H9 (cell line): ENCODE results near the gene PGLYRP3. TPM values are rescaled to one million over a fixed set of nuclear protein-coding genes. Genes with fewer than 3 reads are reported as not detected.

Experiments used
- DNase-seq: peaks from one replicate; pipeline ENCODE4 v3.0.0-alpha.2; 2017
- H2AFZ ChIP-seq: one replicate; pipeline ENCODE4 v1.6.1; 2013; ENCODE audit warnings: mild to moderate bottlenecking, low read length, control low read depth, moderate library complexity
- H2AK5ac ChIP-seq: 2 replicates; pipeline ENCODE4 v1.6.1; 2013; ENCODE audit warnings: low read length, control low read depth, mixed read lengths; ENCODE audit not compliant: insufficient read length
- H2BK120ac ChIP-seq: one replicate; pipeline ENCODE4 v1.6.1; 2013; ENCODE audit warnings: low read depth, mild to moderate bottlenecking, low read length, control low read depth, inconsistent platforms; ENCODE audit not compliant: poor library complexity, severe bottlenecking
- H2BK12ac ChIP-seq: 2 replicates; pipeline ENCODE4 v1.6.1; 2013; ENCODE audit warnings: low read length, control low read depth, mixed read lengths, low read depth; ENCODE audit not compliant: insufficient read length
- H2BK15ac ChIP-seq: 2 replicates; pipeline ENCODE4 v1.6.1; 2013; ENCODE audit warnings: low read depth, low read length, control low read depth
- H2BK20ac ChIP-seq: one replicate; pipeline ENCODE4 v1.6.1; 2013; ENCODE audit warnings: low read depth, mild to moderate bottlenecking, low read length, control low read depth, inconsistent platforms; ENCODE audit not compliant: poor library complexity, severe bottlenecking
- H2BK5ac ChIP-seq: 2 replicates; pipeline ENCODE4 v1.6.1; 2013; ENCODE audit warnings: low read length, control low read depth, mixed read lengths; ENCODE audit not compliant: insufficient read length
- H3K14ac ChIP-seq: 2 replicates; pipeline ENCODE4 v1.6.1; 2013; ENCODE audit warnings: low read length, control low read depth; ENCODE audit not compliant: insufficient read depth
- H3K18ac ChIP-seq: 2 replicates; pipeline ENCODE4 v1.6.1; 2013; ENCODE audit warnings: low read depth, mild to moderate bottlenecking, mixed read lengths, low read length, control low read depth; ENCODE audit not compliant: insufficient read length
- H3K23ac ChIP-seq: 2 replicates; pipeline ENCODE4 v1.6.1; 2013; ENCODE audit warnings: low read length, control low read depth, mixed read lengths, low read depth; ENCODE audit not compliant: insufficient read length
- H3K23me2 ChIP-seq: 2 replicates; pipeline ENCODE4 v1.6.1; 2013; ENCODE audit warnings: low read depth, mild to moderate bottlenecking, mixed read lengths, low read length, control low read depth; ENCODE audit not compliant: insufficient read length, poor library complexity, severe bottlenecking
- H3K27ac ChIP-seq: 2 replicates; pipeline ENCODE4 v1.5.1; 2013; ENCODE audit warnings: low read length, control low read depth, mixed read lengths, low read depth; ENCODE audit not compliant: insufficient read length
- H3K27me3 ChIP-seq: 2 replicates; pipeline ENCODE4 v1.6.1; 2013; ENCODE audit warnings: low read length, control low read depth, inconsistent platforms; ENCODE audit not compliant: insufficient read depth
- H3K4ac ChIP-seq: 2 replicates; pipeline ENCODE4 v1.6.1; 2013; ENCODE audit warnings: low read depth, mild to moderate bottlenecking, control low read depth, inconsistent platforms, low read length, moderate library complexity
- H3K4me1 ChIP-seq: 2 replicates; pipeline ENCODE4 v1.6.1; 2013; ENCODE audit warnings: low read length, control low read depth, inconsistent platforms; ENCODE audit not compliant: insufficient read depth
- H3K4me2 ChIP-seq: 2 replicates; pipeline ENCODE4 v1.6.1; 2013; ENCODE audit warnings: low read length, control low read depth, mixed read lengths; ENCODE audit not compliant: insufficient read length, insufficient read depth
- H3K56ac ChIP-seq: 2 replicates; pipeline ENCODE4 v1.6.1; 2013; ENCODE audit warnings: low read depth, mild to moderate bottlenecking, mixed read lengths, low read length, control low read depth; ENCODE audit not compliant: insufficient read length
- H3K79me1 ChIP-seq: 2 replicates; pipeline ENCODE4 v1.6.1; 2013; ENCODE audit warnings: low read depth, mild to moderate bottlenecking, moderate library complexity, low read length, control low read depth, inconsistent platforms; ENCODE audit not compliant: insufficient read depth, poor library complexity, severe bottlenecking
- H3K79me2 ChIP-seq: 2 replicates; pipeline ENCODE4 v1.6.1; 2013; ENCODE audit warnings: low read length, control low read depth, inconsistent platforms; ENCODE audit not compliant: insufficient read depth
- H3K9ac ChIP-seq: 2 replicates; pipeline ENCODE4 v1.6.1; 2013; ENCODE audit warnings: low read length, control low read depth, mixed read lengths; ENCODE audit not compliant: insufficient read length; ENCODE audit errors: extremely low read depth
- H3K9me3 ChIP-seq: one replicate; pipeline ENCODE4 v1.6.1; 2013; ENCODE audit warnings: low read depth, low read length, inconsistent platforms; ENCODE audit not compliant: control insufficient read depth
- H3T11ph ChIP-seq: one replicate; pipeline ENCODE4 v1.6.1; 2013; ENCODE audit warnings: mild to moderate bottlenecking, low read length, control low read depth, inconsistent platforms
- H4K20me1 ChIP-seq: one replicate; pipeline ENCODE4 v1.6.1; 2013; ENCODE audit not compliant: control insufficient read depth, insufficient read length, insufficient read depth
- H4K5ac ChIP-seq: 2 replicates; pipeline ENCODE4 v1.6.1; 2013; ENCODE audit warnings: low read depth, mild to moderate bottlenecking, mixed read lengths, low read length, control low read depth; ENCODE audit not compliant: insufficient read length
- H4K8ac ChIP-seq: replicated peaks from 2 replicates; pipeline ENCODE4 v1.6.1; 2013; ENCODE audit warnings: low read length, control low read depth, mixed read lengths, low read depth; ENCODE audit not compliant: insufficient read length
- H4K91ac ChIP-seq: 2 replicates; pipeline ENCODE4 v1.6.1; 2013; ENCODE audit warnings: low read depth, mild to moderate bottlenecking, moderate library complexity, mixed read lengths, low read length, control low read depth; ENCODE audit not compliant: insufficient read length
- H3K27ac Mint-ChIP-seq, 3 experiments: 2 replicates in 2 of 3; 3 replicates in 1 of 3; pipeline ENCODE4 v1.8.0; 2020 to 2021; ENCODE audit warnings: mixed read lengths in 3 of 3, mild to moderate bottlenecking in 1 of 3, moderate library complexity in 1 of 3
- H3K27me3 Mint-ChIP-seq: 2 replicates; pipeline ENCODE4 v1.8.0; 2021; ENCODE audit warnings: low read depth, mild to moderate bottlenecking, moderate library complexity, mixed read lengths
- H3K36me3 Mint-ChIP-seq, 3 experiments: 2 replicates in 2 of 3; 3 replicates in 1 of 3; pipeline ENCODE4 v1.8.0; 2020 to 2021; ENCODE audit warnings: low read depth in 3 of 3, mixed read lengths in 3 of 3; ENCODE audit not compliant: insufficient read depth in 1 of 3
- H3K4me1 Mint-ChIP-seq, 2 experiments: 2 replicates each; pipeline ENCODE4 v1.8.0; 2020; ENCODE audit warnings: mixed read lengths in 2 of 2
- H3K4me3 Mint-ChIP-seq, 2 experiments: 2 replicates in 1 of 2; 3 replicates in 1 of 2; pipeline ENCODE4 v1.8.0; 2020 to 2021; ENCODE audit warnings: mild to moderate bottlenecking in 2 of 2, mixed read lengths in 2 of 2, moderate library complexity in 1 of 2
- H3K9me3 Mint-ChIP-seq, 2 experiments: 2 replicates in 1 of 2; 3 replicates in 1 of 2; pipeline ENCODE4 v1.8.0; 2020; ENCODE audit warnings: mild to moderate bottlenecking in 2 of 2, mixed read lengths in 2 of 2, moderate library complexity in 1 of 2
- CTCF ChIP-seq: fragments of 200-600 bp; sonication (generic); conservative IDR thresholded peaks from 3 replicates; pipeline ENCODE4 v1.8.0; 2021; ENCODE audit warnings: antibody characterized with exemption, mild to moderate bottlenecking
- WGBS: extraction: QIAGEN DNeasy Blood & Tissue Kit; methylation state at CpG from one replicate; pipeline ENCODE4 v1.1.7; 2013; ENCODE audit warnings: missing lambda C conversion rate, low lambda C conversion rate, mixed read lengths; ENCODE audit not compliant: insufficient read length; ENCODE audit errors: extremely low coverage; 5-methylcytosine and 5-hydroxymethylcytosine counted together
- total RNA-seq: library from RNA; stranded (reverse); gene quantifications from 2 replicates; pipeline ENCODE4 v1.2.1, GENCODE V29; 2021

Gene PGLYRP3
- total RNA-seq, 1 experiment from 2014 or later = not detected

- H4K91ac ChIP-seq = no peak within 1 kb of the TSS
- no peaks in the 10 kb centered on the region for H3K23me2 ChIP-seq
- no peak within 1 kb of the TSS; the same call in 1 of the 2 replicates for H3K14ac ChIP-seq
- H3K79me2 ChIP-seq = no peaks in the 10 kb centered on the region
- no peak within 1 kb of the TSS for H2BK12ac ChIP-seq
- H2BK120ac ChIP-seq = no peak within 1 kb of the TSS
- H3K27ac ChIP-seq = no peak within 1 kb of the TSS
- Mint-ChIP-seq H3K9me3 (peaks cover 2 to 8% of the 10 kb centered on the region in 2 experiments; a peak in 3 of 5 replicates), H3K4me3 (peak within 1 kb of the TSS; percentile 48 to 83), H3K27ac (no peak within 1 kb of the TSS), H3K27me3 (peaks cover 67% of the 10 kb centered on the region), H3K4me1 (peaks cover 12 to 14% of the 10 kb centered on the region in 2 experiments), H3K36me3 (peaks cover 0 to 3% (median 0%) of the 10 kb centered on the region in 3 experiments; a peak in 1 of 7 replicates)
- H4K20me1 ChIP-seq = no peaks in the 10 kb centered on the region
- no peak within 1 kb of the TSS for H4K5ac ChIP-seq
- no peak within 1 kb of the TSS for H2BK20ac ChIP-seq
- H3K9ac ChIP-seq = no peak within 1 kb of the TSS
- no peak within 1 kb of the TSS for H3K18ac ChIP-seq
- H3K23ac ChIP-seq = no peak within 1 kb of the TSS
- H3K27me3 ChIP-seq = peaks cover 26% of the 10 kb centered on the region; the same call in 1 of the 2 replicates
- peak within 1 kb of the TSS; percentile 28 for H3K4me2 ChIP-seq
- no peaks in the 10 kb centered on the region for H3K4me1 ChIP-seq
- DNase-seq = no peak
- H3K4ac ChIP-seq = no peak within 1 kb of the TSS
- H3K56ac ChIP-seq = no peak within 1 kb of the TSS
- no peak within 1 kb of the TSS for H2AK5ac ChIP-seq
- no peak within 1 kb of the TSS for H2BK5ac ChIP-seq
- H2AFZ ChIP-seq = no peak within 1 kb of the TSS
- TF ChIP-seq CTCF = no peak
- H3K79me1 ChIP-seq = no peaks in the 10 kb centered on the region
- no peak within 1 kb of the TSS for H4K8ac ChIP-seq
- WGBS = no CpG with 5 or more reads among the region's 3 CpGs
- H3T11ph ChIP-seq = no peak within 1 kb of the TSS
- no peaks in the 10 kb centered on the region for H3K9me3 ChIP-seq
- H2BK15ac ChIP-seq = no peak within 1 kb of the TSS
Observed at GRCh38 chr1:153259387-153259786, 53.4 kb downstream of the PGLYRP3 start, which contains the start of gene LORICRIN. TSS of gene LORICRIN (plus strand) at chr1:153259687. CDS start at chr1:153260950, 1,263 bp downstream.
